ENCODE results near the gene MAST3.
A peak's percentile ranks its signal among the peaks of the same experiment; 100 is the strongest.
"Not testable (repeated sequence)": the region's sequence is repeated elsewhere in the genome, so short reads cannot be mapped to it uniquely, and the experiment has no call there.

Gene MAST3

DNA sequence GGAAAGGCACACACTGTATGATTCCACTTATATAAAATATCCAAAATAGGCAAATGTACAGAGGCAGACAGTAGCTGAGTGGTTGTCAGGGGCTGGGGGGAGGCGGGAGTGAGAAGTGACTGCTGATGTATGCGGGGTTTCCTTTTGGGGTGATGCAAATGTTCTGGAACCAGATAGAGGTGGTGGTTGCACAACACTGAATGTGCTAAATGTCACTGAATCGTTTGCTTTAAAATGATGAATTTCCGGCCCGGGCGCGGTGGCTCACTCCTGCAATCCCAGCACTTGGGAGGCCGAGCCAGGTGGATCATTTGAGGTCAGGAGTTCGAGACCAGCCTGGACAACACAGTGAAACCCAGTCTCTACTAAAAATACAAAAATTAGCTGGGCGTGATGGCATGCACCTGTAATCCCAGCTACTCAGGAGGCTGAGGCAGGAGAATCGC is 8.5 kb upstream of the MAST3 start:
- DNase-seq, result peak; percentile 31 to 63

DNA sequence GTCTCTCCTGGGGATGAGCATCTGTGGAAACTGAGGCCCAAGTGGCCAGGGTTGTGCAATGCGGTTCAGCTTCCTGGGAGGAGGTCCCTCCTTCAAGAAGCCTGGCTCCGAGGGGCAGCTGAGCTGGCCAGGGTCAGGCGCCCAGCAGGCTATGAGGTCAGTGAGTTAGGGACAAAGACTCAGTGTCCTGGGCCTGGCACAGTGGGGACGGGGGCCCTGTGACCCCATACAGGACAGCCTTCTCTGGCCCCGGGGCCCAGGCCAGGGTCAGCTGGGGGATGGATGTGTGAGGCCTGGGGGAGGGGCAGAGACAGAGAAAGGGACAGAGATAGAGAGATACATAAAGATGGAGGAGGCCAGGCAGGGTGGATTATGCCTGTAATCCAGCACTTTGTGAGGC is 7.9 kb upstream of the MAST3 start:
- DNase-seq, result no peak

DNA sequence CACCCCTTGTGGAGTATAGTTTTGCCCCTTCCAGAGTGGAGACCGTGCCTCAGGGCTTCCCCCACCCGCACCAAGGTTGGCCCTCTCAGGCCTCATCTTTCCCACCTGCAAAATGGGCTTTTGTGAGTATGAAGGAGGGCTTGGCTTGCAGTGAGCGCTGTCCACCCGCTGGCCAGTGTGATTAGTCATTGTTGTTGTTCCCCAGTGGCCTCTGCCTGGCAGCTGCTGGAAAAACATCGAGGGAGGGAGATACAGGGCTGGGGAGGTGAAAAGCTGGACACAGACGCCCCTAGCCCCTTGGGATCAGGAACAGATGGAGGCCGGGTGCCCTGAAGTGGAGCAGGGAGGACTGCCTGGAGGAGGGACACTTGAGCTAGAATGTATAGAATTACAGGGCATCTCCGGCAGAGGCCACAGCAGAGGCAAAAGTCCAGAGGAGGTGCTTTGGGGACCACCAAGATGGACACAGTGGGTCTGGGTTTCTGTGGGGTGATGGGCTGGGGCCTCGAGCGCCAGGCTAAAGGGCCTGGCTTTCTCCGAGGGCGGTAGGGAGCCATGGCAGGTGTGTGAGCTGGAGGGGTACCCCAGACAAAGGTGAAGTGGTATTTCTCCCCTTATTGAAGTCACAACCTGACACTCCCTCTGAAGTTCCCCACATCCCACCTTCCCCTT is 6.9 kb upstream of the MAST3 start:
- DNase-seq, result no peak

DNA sequence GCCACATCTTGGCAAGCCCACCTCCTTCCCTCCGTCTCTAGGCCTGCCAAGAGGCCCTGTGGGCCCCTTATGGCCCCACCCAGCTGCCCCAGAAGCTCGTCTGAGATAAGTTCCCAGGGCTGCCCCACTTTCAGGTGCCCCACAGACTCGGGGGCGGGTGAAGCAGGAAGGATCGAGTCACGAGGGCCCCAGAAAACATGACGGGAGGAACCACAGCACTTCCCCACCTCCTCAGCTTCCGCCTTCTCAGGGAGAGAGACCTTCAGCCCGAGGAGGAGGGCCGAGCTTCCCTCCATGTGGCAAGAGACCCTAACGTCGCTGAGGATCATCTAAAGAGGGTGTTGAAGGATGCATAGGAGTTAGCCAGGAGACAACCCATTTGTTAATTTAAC is 6.4 kb upstream of the MAST3 start:
- DNase-seq, result peak; percentile 76 to 91

DNA sequence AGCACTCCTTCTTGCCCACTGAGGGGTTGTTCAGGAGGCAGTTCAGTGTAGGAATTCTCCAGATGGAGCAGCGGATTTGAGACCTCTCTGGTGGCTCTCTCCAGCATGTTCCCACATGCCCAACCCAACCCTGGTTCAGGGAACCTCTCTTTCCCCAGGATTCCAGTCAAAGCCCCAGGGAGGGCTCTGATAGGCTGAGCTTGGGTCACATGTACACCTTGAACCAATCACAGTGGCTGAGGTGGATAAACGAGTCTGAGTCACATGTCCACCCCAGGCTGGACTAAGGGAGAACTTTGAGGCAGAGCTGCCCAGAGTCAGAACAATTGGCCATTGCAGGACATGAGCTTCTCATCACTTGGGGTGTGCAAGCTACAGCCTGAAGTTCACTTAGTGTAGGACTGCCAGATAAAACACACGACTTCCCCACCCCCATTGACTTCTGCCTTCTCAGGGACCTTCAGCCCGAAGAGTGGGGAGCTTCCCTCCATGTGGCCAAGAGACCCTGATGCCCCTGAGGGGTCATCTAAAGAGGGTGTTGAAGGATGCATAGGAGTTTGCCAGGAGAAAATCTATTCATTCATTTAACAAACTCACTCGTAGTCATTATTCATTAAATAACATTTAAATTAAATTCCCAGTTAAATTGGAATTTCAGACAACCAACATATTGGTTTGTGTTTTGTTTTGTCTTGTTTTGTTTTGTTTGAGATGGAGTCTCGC is 4.0 kb upstream of the MAST3 start:
- DNase-seq, result no peak

DNA sequence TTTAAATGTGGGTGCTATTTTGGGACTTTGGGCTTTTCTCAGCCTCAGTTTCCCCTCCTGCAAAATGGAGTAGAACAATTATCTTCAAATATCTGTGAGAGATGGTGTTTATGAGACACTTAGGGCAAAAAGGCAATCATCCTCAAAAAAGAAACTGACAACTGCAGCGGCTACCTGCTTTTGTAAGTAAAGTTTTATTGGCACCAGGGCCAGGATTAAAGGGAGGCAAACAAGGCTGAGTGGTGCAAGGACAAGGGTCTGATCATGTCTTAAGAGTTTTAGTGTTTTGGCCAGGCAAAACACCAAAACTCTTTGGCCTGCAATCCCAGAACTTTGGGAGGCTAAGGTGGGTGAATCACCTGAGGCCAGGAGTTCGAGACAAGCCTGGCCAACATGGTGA is 1.3 kb upstream of the MAST3 start:
- no peak for DNase-seq

DNA sequence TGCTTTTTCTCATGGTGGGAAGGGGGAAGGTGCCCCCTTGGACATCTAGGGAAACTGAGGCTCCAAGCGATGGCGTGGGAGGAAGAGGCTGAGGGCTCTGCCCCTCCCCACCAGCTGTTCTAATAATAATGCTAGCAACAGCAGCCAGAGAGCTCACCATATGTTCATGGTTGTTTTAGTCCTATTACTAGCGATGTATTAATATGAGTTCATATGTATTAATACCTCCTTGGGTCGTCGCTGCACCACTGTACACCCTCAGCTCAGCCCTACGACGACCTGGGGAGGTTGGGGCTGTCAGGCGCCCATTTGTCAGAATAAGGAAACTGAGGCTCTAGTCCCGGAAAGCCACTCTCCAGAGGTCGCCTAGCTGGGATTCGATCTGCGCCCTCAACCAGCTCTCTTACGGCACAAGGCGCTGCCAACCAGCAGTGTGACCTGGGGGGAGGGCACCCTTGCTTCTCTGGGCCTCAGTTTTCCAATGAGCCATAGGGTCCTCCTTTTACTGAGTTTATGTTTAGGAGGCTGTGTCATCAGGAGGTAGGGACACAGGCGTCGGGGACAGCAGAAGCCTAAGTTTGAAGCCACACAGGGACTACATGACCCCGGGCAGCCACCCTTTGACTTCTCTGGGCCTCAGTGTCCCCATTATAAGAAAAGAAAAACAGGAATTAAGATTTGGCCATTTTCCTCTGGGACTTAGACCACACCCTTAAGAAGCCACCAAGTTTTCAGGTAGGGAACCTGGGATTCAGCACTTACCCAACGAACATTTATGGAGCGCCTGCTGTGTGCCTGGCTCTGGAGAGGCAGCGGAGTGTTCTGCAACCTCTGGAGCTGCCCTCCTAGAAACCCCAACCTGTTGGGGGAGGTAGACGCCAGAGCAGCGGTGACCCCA is 664 bp downstream of the MAST3 start:
- DNase-seq, result no peak

DNA sequence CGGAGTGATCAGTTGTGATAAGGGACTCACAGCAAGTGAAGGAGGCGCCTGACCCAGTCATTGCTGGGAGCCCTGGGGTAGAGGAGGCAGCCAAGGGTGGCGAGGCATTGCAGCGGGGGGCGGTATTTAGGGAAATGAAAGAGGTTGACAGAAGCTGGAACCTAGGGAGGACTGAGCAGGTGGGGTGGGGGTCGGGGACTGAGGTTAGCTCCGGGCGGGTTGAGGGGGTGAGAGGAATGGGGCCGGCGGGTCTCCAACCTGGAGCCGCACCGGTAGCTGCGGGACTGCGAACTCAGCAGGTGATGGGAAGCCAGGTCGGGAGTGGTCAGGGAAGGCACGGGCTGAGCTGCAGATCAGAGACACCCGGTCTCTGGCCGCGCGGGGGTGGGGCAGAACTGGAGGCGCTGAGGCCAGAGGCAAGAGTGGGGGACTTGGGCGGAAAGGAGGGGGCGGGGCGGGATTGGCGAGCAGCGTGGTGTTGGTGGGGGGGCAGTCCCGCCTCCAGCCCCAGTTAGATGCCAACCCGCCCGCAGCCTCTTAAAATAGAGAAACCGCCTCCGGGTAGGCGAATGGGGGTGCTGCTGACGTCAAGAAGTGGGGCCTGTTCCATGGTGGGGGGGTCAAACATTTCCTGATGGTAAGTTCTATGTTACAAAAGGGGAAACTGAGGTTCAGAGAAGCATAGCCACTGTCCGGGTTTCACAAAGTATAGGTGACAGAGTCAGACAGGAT is 1.5 kb downstream of the MAST3 start:
- peak; percentile 33 to 44 for DNase-seq

DNA sequence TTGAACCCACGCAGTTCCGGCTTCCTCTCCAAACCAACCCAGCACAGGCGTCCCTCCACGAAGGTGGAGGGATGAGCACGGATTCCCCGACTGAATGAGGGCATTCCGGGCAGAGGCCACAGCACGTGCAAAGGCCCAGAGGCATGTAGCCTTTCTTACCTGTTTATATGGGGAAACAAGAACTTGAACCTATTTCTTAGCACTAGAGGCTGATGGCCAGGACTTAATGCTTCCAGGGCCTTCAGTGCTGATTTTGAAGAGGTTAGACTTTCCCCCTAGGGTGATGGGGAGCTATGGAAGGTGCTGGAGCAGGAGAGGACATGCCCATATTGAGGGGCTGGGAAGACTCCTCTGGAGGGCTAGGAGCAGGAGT is 2.0 kb downstream of the MAST3 start:
- no peak for DNase-seq

DNA sequence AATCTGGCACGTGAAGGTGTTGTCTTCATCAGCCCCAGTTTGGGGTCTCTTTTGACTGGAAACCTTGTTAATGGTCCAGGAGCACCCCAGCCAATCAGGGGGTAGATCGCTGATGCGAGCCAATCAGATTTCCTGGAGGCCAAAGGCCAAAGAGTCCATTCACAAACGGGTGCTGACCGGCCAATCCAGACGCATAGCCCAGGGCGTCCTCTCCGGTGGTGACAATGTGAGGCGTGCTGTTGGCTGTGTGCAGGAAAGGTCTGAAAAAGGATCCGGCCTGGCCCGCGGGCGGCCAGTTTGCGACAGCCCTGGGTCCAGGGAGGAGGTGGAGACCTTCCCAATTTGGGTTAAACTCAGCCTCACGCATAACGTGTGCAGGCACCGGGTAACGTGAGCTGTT is 3.1 kb downstream of the MAST3 start:
- no peak for DNase-seq

DNA sequence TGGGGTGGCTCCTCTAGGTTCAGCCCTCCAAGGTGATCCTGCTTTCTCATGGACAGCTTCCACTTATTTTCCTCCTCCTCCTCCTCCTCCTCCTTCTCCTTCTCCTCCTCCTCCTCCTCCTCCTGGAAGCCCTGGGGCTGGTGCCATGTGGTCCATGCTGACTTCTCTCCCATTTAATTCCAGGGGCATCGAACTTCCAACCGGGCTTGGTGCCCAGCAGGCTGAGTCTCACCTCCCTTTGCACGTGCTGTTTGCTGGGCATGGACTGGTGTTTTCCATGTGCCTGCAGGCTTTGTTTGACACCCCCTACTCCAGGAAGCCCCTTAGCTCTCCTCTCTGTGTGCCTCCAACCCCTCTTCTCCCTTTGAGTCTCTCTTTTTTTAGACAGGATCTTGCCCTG is 3.7 kb downstream of the MAST3 start:
- DNase-seq, result no peak

DNA sequence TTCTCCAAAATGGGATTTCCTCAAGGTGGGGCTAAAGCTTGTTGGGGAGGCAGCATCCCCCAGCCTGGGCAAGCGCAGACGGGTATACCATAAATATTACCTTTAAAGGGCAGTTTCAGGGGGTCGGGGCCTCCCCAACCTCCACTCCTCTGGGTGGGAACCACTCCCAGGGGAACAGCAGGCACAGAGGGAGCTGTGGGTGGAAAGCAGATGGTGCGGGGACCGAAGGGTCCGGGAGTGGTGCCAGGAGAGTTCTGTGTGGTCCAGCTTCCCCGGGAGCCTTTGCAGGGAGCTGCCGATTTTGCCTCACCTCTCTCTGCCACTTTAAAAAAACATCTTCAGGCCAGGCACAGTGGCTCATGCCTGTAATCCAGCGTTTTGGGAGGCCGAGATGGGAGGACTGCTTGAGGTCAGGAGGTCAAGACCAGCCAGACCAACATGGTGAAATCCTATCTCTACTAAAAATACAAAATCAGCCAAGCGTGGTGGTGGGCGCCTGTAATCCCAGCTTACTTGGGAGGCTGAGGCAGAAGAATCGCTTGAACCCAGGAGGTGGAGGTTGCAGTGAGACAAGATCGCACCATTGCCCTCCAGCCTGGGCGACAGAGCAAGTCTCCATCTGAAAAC is 5.5 kb downstream of the MAST3 start:
- DNase-seq, result no peak

DNA sequence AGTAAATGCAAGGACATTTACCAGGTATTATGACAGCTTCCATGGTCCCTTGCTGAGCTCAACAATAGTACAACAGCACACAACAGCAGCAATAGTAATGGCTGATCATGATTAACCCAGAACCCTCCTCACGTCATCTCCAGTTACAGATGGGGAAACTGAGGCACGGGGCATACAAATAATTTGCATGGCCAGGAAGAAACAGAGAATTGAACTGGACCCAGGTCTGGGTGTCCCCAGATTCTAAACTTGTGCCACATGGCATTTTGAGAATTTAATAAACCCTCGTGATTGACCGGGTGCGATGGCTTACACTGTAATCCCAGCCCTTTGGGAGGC is 7.2 kb downstream of the MAST3 start:
- no peak for DNase-seq

DNA sequence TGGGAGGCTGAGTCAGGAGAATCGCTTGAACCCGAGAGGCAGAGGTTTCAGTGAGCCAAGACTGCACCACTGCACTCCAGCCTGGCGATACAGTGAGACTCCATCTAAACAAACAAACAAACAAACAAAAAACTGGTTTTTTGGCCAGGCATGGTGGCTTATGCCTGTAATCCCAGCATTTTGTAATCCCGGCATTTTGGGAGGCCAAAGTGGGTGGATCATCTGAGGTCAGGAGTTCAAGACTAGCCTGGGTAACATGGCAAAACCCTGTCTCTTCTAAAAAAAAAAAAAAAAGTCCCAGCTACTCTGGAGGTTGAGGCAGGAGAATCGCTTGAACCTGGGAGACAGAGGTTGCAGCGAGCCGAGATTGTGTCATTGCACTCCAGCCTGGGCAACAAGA is 7.7 kb downstream of the MAST3 start:
- DNase-seq, result not testable (repeated sequence)

DNA sequence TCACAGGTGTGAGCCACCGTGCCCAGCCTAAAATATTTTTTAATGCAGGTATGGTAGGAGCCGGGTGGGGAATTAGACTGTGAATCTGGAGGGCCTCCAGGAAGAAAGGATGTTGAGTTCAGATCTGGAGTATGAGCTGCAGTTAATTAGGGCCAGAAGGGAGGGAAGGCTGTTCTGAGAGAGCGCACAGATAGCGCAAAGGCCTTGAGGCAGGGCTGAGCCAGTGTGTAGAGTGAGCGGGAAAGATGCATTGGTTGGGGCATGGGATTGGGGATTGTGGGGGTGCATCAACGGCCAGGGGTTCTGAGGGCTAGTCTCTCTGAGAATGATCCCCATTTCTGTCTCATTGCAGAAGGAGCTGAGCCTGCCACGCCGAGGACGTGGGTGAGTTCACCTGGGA is 9.7 kb downstream of the MAST3 start:
- no peak for DNase-seq

DNA sequence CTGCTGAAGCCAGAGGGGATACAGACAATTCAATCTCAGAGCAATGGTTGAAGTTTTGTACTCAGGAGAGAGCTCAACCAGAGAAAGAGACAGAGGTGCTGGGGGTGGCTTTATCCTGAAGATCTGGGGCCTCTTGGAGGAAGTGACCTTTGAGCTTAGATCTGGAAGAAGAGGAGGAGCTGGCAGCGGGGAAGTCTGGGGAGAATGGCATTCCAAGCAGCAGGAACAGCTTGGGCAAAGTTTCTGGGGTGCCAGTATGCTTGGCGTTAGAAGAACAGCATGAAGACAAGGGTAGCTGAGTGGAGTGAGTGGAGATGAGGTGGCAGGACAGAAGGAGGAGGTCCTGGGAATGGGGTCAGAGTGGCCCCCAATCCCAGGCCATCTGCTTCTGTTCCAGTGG is 11.3 kb downstream of the MAST3 start:
- no peak for DNase-seq

DNA sequence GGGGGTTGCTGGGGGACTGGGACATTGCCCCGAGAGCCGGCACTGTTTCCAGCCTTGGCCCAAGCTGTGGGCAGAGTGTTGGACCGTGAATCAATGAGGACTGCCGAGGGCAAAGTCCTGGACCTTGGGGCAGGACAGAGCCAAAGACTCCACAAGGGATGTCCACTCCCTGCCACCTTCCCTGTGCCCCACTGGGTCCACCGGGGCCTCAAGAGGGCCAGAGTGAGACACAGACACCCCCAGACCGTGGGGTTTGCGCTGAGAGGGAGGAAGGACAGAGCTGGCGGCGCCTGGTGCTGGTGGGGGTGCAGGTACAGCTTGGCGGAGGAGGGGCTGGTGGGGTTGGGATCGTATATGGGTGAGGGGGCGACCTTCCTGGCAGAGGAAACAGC is 11.8 kb downstream of the MAST3 start:
- DNase-seq, result no peak

DNA sequence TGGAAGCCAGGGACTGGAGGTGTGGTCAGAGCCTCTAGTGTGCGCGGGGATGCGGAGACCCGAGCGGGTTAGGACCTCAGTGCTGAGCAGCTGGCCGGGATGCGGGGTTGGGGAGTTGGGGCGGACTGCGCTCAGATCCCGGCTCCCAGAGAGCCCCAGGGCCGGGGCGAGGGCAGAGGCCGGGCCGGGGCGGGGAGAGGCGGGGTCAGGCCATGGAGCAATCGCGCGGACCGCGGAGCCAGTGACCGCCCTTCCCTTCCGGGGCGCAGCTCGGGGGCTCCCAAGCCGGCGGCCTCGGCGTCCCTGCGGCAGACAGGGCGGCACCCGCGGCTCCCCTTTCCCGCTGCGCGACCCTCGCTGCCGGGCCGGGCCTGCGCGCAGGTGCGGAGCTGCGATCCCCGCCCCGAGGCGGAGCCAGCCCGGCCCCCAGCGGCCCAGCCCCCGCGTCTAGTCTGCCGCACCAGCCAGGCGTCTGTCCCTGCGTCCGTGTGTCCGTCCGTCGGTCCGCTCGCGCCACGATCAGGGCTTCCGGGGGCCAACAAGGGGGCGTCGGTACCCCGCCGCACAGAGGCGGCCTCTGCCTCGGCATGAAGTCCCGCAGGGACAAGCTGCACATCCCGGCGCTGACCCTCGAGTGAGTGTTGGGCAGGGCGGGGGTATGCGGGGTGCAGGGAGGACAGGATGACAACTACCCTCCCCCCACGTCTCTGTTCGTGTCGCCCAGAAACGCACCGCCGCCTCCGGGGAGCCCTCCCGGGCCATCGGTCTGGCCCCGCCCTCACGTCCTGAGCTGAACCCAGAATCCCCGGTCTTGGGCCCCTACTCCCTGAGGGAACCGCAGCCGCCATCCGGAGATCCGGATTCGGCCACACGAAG is 12.4 kb downstream of the MAST3 start:
- peak; percentile 40 to 67 for DNase-seq

DNA sequence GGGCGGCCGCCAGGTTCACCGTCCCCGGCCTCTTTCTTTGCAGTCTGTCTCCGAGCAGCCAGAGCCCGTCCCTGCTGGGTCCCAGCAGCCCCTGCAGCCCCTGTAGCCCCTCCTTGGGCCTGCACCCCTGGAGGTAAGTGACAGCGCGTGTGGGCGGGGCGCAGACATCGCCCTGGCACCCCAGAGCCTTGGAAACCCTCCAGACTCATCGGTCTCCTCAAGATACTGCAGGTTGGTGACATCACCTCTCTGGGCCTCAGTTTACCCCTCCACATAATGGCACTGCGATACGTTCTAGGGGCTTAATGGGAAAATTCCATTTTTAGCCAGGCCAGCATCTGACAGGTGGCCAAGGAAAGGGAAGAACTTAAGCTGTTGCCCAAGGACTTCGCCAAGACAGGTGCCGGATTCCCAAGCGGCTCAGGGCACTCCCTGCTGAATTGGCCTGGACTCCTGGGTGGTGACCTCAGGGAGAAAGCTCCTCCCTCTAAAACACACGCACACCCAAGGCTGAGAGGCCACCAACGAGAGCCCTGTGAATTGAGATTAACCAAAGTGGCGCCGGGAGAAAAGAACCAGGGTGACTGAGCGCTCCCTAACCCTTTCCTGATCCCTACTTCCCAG is 13.1 kb downstream of the MAST3 start:
- no peak for DNase-seq

DNA sequence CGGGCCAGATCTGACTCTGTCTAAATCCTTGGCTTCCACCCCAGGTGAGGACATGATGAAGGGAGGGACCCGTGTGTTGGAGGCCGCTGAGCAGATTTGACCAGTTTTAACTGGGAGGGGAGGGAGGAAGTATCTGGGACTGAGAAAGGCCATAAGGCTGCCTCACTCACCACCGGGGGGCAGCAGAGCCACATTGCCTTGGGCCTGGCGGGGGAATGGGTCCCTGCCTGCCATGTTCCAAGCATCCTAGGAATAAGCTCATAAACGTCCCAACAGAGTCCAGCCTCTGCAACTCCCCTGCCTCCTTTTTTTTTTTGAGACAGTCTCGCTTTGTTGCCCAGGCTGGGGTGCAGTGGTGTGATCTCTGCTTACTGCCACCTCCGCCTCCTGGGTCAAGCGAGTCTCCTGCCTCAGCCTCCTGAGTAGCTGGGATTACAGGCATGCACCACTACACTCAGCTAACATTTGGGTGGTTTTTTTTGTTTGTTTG is 15.5 kb downstream of the MAST3 start:
- peak; percentile 73 to 83 for DNase-seq

DNA sequence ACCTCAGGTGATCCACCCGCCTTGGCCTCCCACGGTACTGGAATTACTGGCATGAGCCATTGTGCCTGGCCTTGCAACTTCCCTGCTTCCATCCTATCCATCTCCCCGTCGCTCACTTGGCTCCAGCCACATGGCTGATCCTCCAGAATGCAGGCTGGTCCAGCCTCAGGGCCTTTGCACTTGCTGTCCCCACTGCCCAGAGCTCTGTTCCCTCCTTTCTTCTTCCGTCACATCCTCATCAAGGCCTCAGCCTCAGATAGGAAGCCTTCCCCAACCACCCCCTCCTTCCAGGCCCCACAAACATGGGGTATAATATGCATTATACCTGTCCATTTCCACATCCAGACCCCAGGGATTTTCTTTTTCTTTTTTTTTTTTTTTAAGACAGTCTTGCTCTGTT is 16.2 kb downstream of the MAST3 start:
- DNase-seq, result no peak
